Upper lobe of left lung (tissue), 6 donors: ENCODE measurements around the gene CHDH. TPM values are rescaled to one million over a fixed set of nuclear protein-coding genes. Genes with fewer than 3 reads are reported as not detected.
A peak's percentile ranks its signal among the peaks of the same experiment; 100 is the strongest.

Source experiments
- ATAC-seq, 2 donors: fragments of 200-7000 bp; cut with Tn5 transposase; one replicate each; pipeline ENCODE4 v1.9.1; 2022; ENCODE audit warnings: mild to moderate bottlenecking in 2 of 2, moderate library complexity in 2 of 2; ENCODE audit not compliant: low FRiP score in 2 of 2
- DNase-seq, 2 donors: peaks; one replicate each; pipeline ENCODE4 v3.0.0-alpha.2; 2019 to 2020
- H3K27ac ChIP-seq, 4 donors: fragments of 200-600 bp; sonication (generic); one replicate each; pipeline ENCODE4 v1.5.1; 2016 to 2019
- H3K27me3 ChIP-seq, 4 donors: fragments of 200-600 bp; sonication (generic); one replicate each; pipeline ENCODE4 v1.5.1; 2017 to 2019
- H3K36me3 ChIP-seq, 4 donors: fragments of 200-600 bp; sonication (generic); one replicate each; pipeline ENCODE4 v1.5.1; 2016 to 2019
- H3K4me1 ChIP-seq, 4 donors: fragments of 200-600 bp; sonication (generic); one replicate each; pipeline ENCODE4 v1.5.1; 2018 to 2019
- H3K4me3 ChIP-seq, 4 donors: fragments of 200-600 bp; sonication (generic); one replicate each; pipeline ENCODE4 v1.5.1; 2017 to 2019; ENCODE audit warnings: mild to moderate bottlenecking in 2 of 4, moderate library complexity in 1 of 4
- H3K9me3 ChIP-seq, 4 donors: fragments of 200-600 bp; sonication (generic); one replicate each; pipeline ENCODE4 v1.5.1; 2018 to 2019
- EP300 ChIP-seq, 4 donors: sonication (generic); formaldehyde crosslinking; IDR thresholded peaks; one replicate each; pipeline ENCODE4 v1.5.1; 2017; ENCODE audit warnings: antibody characterized with exemption in 4 of 4, control low read depth in 2 of 4
- POLR2A ChIP-seq, 4 donors: fragments of 450-650 bp; IDR thresholded peaks; one replicate each; pipeline ENCODE4 v1.5.1; 2016 to 2017; ENCODE audit warnings: antibody characterized with exemption in 4 of 4, mild to moderate bottlenecking in 2 of 4
- POLR2AphosphoS5 ChIP-seq, 2 donors: sonication (generic); formaldehyde crosslinking; IDR thresholded peaks; one replicate each; pipeline ENCODE4 v1.5.1; 2017; ENCODE audit warnings: antibody characterized with exemption in 2 of 2
- WGBS, 2 donors: methylation state at CpG; one replicate each; pipeline ENCODE4 v1.1.5; 2017 to 2018; 5-methylcytosine and 5-hydroxymethylcytosine counted together
- total RNA-seq, 6 donors: library from RNA; depleted of rRNA in 4 of 6; stranded (reverse); fragments of >200 nt in 4 of 6; gene quantifications; one replicate each; pipeline versions ENCODE4 v1.1.0 to v1.2.1, GENCODE V29; 2016 to 2021
- TF ChIP-seq, protein P1 (sequence below), 6 experiments: fragments of 450-650 bp in 4 of 6; fragments of 200-600 bp in 2 of 6; sonication (generic) in 2 of 6; IDR thresholded peaks; one replicate each; pipeline ENCODE4 v1.5.1; 2016 to 2019; ENCODE audit warnings: antibody characterized with exemption in 6 of 6
- donor health status: DM: no; HTN: no; CAD: no; lungs with moderate emphysema.
- donor health status: DM: no; HTN: yes; CAD: no; lungs with severe emphysema.

Gene CHDH
- total RNA-seq, 6 donors from 2014 or later: 9.1 to 20.9 (median 13.9) TPM

DNA sequence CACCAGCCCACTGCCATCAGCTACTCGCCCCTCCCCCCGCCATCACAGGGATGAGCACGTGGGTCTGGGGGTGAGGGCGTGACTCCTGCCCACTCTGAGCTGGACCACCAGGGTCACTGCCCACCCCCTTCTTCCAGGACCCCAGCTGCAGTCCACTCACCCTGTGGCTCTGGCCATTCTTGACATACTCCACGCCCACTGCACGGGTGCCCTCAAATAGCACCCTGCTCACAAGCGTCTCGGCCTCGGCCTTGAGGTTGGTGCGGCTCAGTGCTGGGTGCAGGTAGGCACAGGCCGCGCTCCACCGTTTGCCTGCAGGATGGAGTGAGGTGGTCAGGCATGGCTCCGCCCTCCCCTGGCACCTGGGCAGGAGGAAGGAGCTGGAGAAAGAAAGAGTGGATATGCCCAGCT, 23.9 kb downstream of the CHDH start:
- H3K27ac ChIP-seq: no peak overlapping the region
- ATAC-seq: no peak
- TF ChIP-seq EP300 (IDR thresholded peaks at IDR 0.05): no peak
- TF ChIP-seq, protein P1, sequence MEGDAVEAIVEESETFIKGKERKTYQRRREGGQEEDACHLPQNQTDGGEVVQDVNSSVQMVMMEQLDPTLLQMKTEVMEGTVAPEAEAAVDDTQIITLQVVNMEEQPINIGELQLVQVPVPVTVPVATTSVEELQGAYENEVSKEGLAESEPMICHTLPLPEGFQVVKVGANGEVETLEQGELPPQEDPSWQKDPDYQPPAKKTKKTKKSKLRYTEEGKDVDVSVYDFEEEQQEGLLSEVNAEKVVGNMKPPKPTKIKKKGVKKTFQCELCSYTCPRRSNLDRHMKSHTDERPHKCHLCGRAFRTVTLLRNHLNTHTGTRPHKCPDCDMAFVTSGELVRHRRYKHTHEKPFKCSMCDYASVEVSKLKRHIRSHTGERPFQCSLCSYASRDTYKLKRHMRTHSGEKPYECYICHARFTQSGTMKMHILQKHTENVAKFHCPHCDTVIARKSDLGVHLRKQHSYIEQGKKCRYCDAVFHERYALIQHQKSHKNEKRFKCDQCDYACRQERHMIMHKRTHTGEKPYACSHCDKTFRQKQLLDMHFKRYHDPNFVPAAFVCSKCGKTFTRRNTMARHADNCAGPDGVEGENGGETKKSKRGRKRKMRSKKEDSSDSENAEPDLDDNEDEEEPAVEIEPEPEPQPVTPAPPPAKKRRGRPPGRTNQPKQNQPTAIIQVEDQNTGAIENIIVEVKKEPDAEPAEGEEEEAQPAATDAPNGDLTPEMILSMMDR (IDR thresholded peaks at IDR 0.05): no peak
- TF ChIP-seq POLR2A (IDR thresholded peaks at IDR 0.05): no peak
- no peak for TF ChIP-seq POLR2AphosphoS5 (IDR thresholded peaks at IDR 0.05)
- H3K27me3 ChIP-seq: no peaks in the 10 kb centered on the region
- H3K9me3 ChIP-seq: no peaks in the 10 kb centered on the region
- whole genome bisulfite sequencing, 2 donors: 88 to 90% methylated on average over 7 to 14 of the region's 14 CpGs
- peaks cover 0 to 6% (median 0%) of the 10 kb centered on the region in 4 donors for H3K4me1 ChIP-seq
- H3K4me3 ChIP-seq: no peak overlapping the region
- peaks cover 0 to 10% (median 6%) of the 10 kb centered on the region in 4 donors for H3K36me3 ChIP-seq
- DNase-seq: peak in 1 of 2 donors; percentile 49

DNA sequence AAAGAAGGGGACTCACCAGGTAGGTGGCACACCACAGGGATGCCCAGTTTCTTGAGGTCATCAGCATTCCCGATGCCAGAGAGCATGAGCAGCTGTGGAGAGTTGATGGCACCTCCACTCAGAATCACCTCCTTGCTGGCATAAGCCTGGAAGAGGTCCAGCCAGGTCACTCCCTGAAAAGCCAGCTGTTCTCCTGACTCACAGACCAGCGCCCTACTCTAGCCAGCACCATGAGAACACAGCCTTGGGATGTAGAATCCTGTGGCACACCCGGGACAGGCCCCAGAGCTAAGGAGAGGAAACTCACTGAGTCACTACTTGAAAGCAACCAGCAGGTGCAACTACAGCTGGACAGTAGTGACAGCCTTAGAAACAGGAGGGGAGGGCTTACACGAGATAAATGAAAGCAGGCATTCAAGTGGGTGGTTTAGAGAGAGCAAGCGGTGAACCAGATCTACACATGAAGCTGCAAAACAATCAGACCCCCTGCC, 24.5 kb downstream of the CHDH start:
- Histone ChIP-seq H3K4me1 (peaks cover 0 to 6% (median 0%) of the 10 kb centered on the region in 4 donors), H3K36me3 (peaks cover 0 to 10% (median 6%) of the 10 kb centered on the region in 4 donors), H3K27me3 (no peaks in the 10 kb centered on the region), H3K27ac (no peak overlapping the region), H3K9me3 (no peaks in the 10 kb centered on the region), H3K4me3 (no peak overlapping the region)
- DNase-seq: no peak
- 63 to 67% methylated on average over 5 of the region's 5 CpGs for WGBS, 2 donors
- no peak for TF ChIP-seq POLR2AphosphoS5 (IDR thresholded peaks at IDR 0.05)
- no peak for TF ChIP-seq POLR2A (IDR thresholded peaks at IDR 0.05)
- TF ChIP-seq, protein P1 (IDR thresholded peaks at IDR 0.05): no peak
- no peak for TF ChIP-seq EP300 (IDR thresholded peaks at IDR 0.05)
- no peak for ATAC-seq

DNA sequence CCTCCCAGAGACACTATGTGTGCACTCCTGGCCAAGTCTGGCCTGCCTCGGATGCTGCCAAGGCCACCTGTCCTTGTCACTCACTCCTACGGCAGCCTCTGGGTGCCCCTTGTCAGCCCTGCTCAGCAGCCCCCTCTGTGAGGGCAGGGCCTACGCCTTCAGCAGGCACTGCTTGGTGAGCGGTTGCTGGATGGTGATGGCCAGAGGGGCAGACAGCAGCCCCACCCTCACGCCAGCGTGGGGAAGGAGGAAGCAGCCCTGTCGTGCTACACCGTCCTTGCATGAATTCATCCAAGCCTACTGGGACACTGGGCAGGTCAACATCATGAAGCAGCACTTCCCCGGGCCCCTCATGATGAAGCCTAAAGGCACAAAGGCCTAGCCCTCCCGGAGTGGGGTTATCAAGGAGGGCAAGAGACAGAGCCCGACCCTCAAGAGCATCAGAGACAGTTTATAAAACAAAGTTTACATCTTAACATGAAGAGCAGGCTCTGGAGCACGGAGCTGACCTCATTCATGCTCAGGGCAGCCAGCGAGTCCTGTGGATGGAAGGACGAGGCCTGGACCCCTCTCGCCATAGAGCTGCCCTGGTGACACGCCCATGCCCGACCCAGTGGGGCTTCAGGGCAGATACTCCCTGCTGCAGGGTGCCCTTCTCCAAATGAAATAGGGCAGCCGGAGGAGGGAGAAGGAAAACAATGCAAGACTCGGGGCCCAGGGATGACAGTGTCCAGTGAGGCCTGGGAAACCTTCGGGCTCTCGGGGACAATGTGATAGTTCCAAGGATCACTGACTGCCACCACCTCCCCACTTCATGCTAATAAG, 25.3 kb downstream of the CHDH start:
- TF ChIP-seq POLR2A (IDR thresholded peaks at IDR 0.05) (no peak), EP300 (IDR thresholded peaks at IDR 0.05) (no peak), POLR2AphosphoS5 (IDR thresholded peaks at IDR 0.05) (no peak)
- TF ChIP-seq, protein P1 (IDR thresholded peaks at IDR 0.05): no peak
- no peak overlapping the region for H3K4me3 ChIP-seq
- H3K27ac ChIP-seq: no peak overlapping the region
- no peaks in the 10 kb centered on the region for H3K9me3 ChIP-seq
- peak in 1 of 2 donors; percentile 43 for DNase-seq
- peaks cover 0 to 6% (median 0%) of the 10 kb centered on the region in 4 donors for H3K4me1 ChIP-seq
- no peaks in the 10 kb centered on the region for H3K27me3 ChIP-seq
- H3K36me3 ChIP-seq: peaks cover 0 to 10% (median 6%) of the 10 kb centered on the region in 4 donors
- ATAC-seq: no peak
- 83 to 84% methylated on average over 18 to 20 of the region's 21 CpGs for WGBS, 2 donors

DNA sequence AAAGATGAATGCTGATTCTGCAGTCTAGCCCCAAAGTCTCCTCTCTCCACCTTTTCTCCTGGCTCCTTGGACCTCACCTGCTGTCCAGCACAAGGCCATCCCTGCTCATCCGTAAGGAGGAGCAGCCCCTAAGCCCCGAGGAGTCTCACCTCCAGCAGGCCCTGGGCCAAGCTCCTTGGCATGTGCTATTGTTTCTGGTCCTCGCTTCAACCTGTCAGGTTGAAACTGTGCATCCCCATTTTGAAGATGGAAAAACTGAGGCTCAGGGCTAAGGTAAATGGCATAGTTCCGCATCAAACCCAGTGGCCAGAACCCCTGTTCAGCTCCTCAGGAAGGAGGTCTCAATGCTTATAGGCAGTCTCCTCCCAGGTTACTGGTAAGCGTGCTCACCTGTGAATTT, 26.1 kb downstream of the CHDH start:
- H3K27ac ChIP-seq: no peak overlapping the region
- 92 to 98% methylated on average over 4 to 5 of the region's 5 CpGs for WGBS, 2 donors
- peaks cover 0 to 6% (median 0%) of the 10 kb centered on the region in 4 donors for H3K4me1 ChIP-seq
- H3K27me3 ChIP-seq: no peaks in the 10 kb centered on the region
- peaks cover 0 to 10% (median 6%) of the 10 kb centered on the region in 4 donors for H3K36me3 ChIP-seq
- TF ChIP-seq POLR2A (IDR thresholded peaks at IDR 0.05) (no peak), EP300 (IDR thresholded peaks at IDR 0.05) (no peak), POLR2AphosphoS5 (IDR thresholded peaks at IDR 0.05) (no peak)
- TF ChIP-seq, protein P1 (IDR thresholded peaks at IDR 0.05): no peak
- ATAC-seq (no peak), DNase-seq (no peak)
- no peak overlapping the region for H3K4me3 ChIP-seq
- H3K9me3 ChIP-seq: no peaks in the 10 kb centered on the region
